GM23338 (cell line): ENCODE measurements around the gene SHISA9. TPM values are rescaled to one million over a fixed set of nuclear protein-coding genes. Genes with fewer than 3 reads are reported as not detected.

Source experiments
- ATAC-seq: fragments of 200-7000 bp; cut with Tn5 transposase; 3 replicates; pipeline ENCODE4 v1.9.1; 2020
- DNase-seq: peaks from one replicate; pipeline ENCODE4 v3.0.0-alpha.2; 2015; ENCODE audit warnings: low spot score
- H2AFZ ChIP-seq: fragments of 200-600 bp; sonication (generic); 2 replicates; pipeline ENCODE4 v1.8.0; 2016; ENCODE audit warnings: antibody characterized with exemption, mild to moderate bottlenecking, moderate library complexity
- H3F3A ChIP-seq: fragments of 200-600 bp; sonication (generic); replicated peaks from 2 replicates; pipeline ENCODE4 v1.8.0; 2017; ENCODE audit warnings: antibody characterized with exemption, mixed run types, low read depth
- H3K27ac ChIP-seq: fragments of 200-600 bp; sonication (generic); 2 replicates; pipeline ENCODE4 v1.6.1; 2016; ENCODE audit warnings: low read depth
- H3K27me3 ChIP-seq: fragments of 200-600 bp; sonication (generic); 2 replicates; pipeline ENCODE4 v1.8.0; 2016; ENCODE audit warnings: mild to moderate bottlenecking, mixed run types, moderate library complexity; ENCODE audit not compliant: insufficient read depth
- H3K36me3 ChIP-seq: fragments of 200-600 bp; sonication (generic); 2 replicates; pipeline ENCODE4 v1.8.0; 2016; ENCODE audit warnings: mild to moderate bottlenecking; ENCODE audit not compliant: insufficient read depth
- H3K4me1 ChIP-seq: fragments of 200-600 bp; sonication (generic); 2 replicates; pipeline ENCODE4 v1.8.0; 2016; ENCODE audit warnings: mild to moderate bottlenecking, moderate library complexity; ENCODE audit not compliant: insufficient read depth
- H3K4me2 ChIP-seq: fragments of 200-600 bp; sonication (generic); 2 replicates; pipeline ENCODE4 v1.7.1; 2017; ENCODE audit warnings: mixed run types
- H3K4me3 ChIP-seq: fragments of 200-600 bp; sonication (generic); 2 replicates; pipeline ENCODE4 v1.6.1; 2016; ENCODE audit warnings: mixed run types
- H3K79me2 ChIP-seq: fragments of 200-600 bp; sonication (generic); replicated peaks from 2 replicates; pipeline ENCODE4 v1.8.0; 2017; ENCODE audit warnings: mild to moderate bottlenecking; ENCODE audit not compliant: insufficient read depth
- H3K9me2 ChIP-seq: fragments of 200-600 bp; sonication (generic); 2 replicates; pipeline ENCODE4 v1.8.0; 2017; ENCODE audit not compliant: insufficient read depth
- H4K20me1 ChIP-seq: fragments of 200-600 bp; sonication (generic); replicated peaks from 2 replicates; pipeline ENCODE4 v1.8.0; 2017; ENCODE audit warnings: mild to moderate bottlenecking; ENCODE audit not compliant: insufficient read depth
- H3K27ac Mint-ChIP-seq: 2 replicates; pipeline ENCODE4 v1.8.0; 2020; ENCODE audit warnings: inconsistent platforms, mild to moderate bottlenecking, moderate library complexity, mixed read lengths
- H3K27me3 Mint-ChIP-seq: 3 replicates; pipeline ENCODE4 v1.8.0; 2022; ENCODE audit warnings: low read depth, mild to moderate bottlenecking, moderate library complexity, mixed read lengths, inconsistent platforms; ENCODE audit not compliant: insufficient read depth, poor library complexity
- H3K36me3 Mint-ChIP-seq: 3 replicates; pipeline ENCODE4 v1.8.0; 2021; ENCODE audit warnings: low read depth, mild to moderate bottlenecking, inconsistent platforms, moderate library complexity, mixed read lengths
- H3K4me1 Mint-ChIP-seq: 3 replicates; pipeline ENCODE4 v1.8.0; 2020; ENCODE audit warnings: mild to moderate bottlenecking, inconsistent platforms, mixed read lengths
- H3K4me3 Mint-ChIP-seq: 3 replicates; pipeline ENCODE4 v1.8.0; 2021; ENCODE audit warnings: moderate library complexity, mild to moderate bottlenecking, inconsistent platforms, mixed read lengths
- H3K9me3 Mint-ChIP-seq: 3 replicates; pipeline ENCODE4 v1.8.0; 2020; ENCODE audit warnings: moderate library complexity, mild to moderate bottlenecking, inconsistent platforms, mixed read lengths
- CREB1 ChIP-seq: fragments of 250-450 bp; sonication (Bioruptor Pico); IDR thresholded peaks from 2 replicates; pipeline ENCODE4 v1.5.0; 2020; ENCODE audit warnings: low read depth, mild to moderate bottlenecking, moderate library complexity
- EZH2phosphoT487 ChIP-seq: fragments of 200-600 bp; sonication (generic); IDR thresholded peaks from one replicate; pipeline ENCODE4 v1.8.1; 2018; ENCODE audit warnings: antibody characterized with exemption; ENCODE audit not compliant: unreplicated experiment
- NANOG ChIP-seq: IDR thresholded peaks from 2 replicates; pipeline ENCODE4 v1.6.1; 2016; ENCODE audit warnings: antibody characterized with exemption, borderline replicate concordance
- POLR2AphosphoS5 ChIP-seq: IDR thresholded peaks from 2 replicates; pipeline ENCODE4 v1.6.1; 2016; ENCODE audit warnings: antibody characterized with exemption, low read depth
- STAT1 ChIP-seq: IDR thresholded peaks from one replicate; pipeline ENCODE4 v1.6.1; 2016; ENCODE audit warnings: antibody characterized with exemption; ENCODE audit not compliant: unreplicated experiment
- ZNF114 ChIP-seq: fragments of 250-450 bp; sonication (Bioruptor Pico); IDR thresholded peaks from 2 replicates; pipeline ENCODE4 v1.5.0; 2020; ENCODE audit warnings: mild to moderate bottlenecking, moderate library complexity
- polyA plus RNA-seq: library from polyadenylated mRNA; unstranded; fragments of >200 nt; fragmentation: Nextera tagmentation; extraction: Ambion mirVana; gene quantifications from 2 replicates; pipeline ENCODE4 v1.2.1, GENCODE V29; 2016
- total RNA-seq: library from RNA; depleted of rRNA; stranded (reverse); fragments of >200 nt; shearing (Covaris generic); gene quantifications from 2 replicates; pipeline ENCODE4 v1.2.3, GENCODE V29; 2014
- TF ChIP-seq, protein P1 (sequence below): fragments of 250-450 bp; sonication (Bioruptor Pico); IDR thresholded peaks from 2 replicates; pipeline ENCODE4 v1.5.0; 2020; ENCODE audit warnings: mild to moderate bottlenecking, moderate library complexity
- TF ChIP-seq, protein P2 (sequence below): IDR thresholded peaks from 2 replicates; pipeline ENCODE4 v1.6.1; 2016; ENCODE audit warnings: antibody characterized with exemption

The SHISA9 gene
- total and polyA plus RNA-seq, 2 experiments from 2014 or later: 10.4 to 45.6 TPM

- TF ChIP-seq, protein P1, sequence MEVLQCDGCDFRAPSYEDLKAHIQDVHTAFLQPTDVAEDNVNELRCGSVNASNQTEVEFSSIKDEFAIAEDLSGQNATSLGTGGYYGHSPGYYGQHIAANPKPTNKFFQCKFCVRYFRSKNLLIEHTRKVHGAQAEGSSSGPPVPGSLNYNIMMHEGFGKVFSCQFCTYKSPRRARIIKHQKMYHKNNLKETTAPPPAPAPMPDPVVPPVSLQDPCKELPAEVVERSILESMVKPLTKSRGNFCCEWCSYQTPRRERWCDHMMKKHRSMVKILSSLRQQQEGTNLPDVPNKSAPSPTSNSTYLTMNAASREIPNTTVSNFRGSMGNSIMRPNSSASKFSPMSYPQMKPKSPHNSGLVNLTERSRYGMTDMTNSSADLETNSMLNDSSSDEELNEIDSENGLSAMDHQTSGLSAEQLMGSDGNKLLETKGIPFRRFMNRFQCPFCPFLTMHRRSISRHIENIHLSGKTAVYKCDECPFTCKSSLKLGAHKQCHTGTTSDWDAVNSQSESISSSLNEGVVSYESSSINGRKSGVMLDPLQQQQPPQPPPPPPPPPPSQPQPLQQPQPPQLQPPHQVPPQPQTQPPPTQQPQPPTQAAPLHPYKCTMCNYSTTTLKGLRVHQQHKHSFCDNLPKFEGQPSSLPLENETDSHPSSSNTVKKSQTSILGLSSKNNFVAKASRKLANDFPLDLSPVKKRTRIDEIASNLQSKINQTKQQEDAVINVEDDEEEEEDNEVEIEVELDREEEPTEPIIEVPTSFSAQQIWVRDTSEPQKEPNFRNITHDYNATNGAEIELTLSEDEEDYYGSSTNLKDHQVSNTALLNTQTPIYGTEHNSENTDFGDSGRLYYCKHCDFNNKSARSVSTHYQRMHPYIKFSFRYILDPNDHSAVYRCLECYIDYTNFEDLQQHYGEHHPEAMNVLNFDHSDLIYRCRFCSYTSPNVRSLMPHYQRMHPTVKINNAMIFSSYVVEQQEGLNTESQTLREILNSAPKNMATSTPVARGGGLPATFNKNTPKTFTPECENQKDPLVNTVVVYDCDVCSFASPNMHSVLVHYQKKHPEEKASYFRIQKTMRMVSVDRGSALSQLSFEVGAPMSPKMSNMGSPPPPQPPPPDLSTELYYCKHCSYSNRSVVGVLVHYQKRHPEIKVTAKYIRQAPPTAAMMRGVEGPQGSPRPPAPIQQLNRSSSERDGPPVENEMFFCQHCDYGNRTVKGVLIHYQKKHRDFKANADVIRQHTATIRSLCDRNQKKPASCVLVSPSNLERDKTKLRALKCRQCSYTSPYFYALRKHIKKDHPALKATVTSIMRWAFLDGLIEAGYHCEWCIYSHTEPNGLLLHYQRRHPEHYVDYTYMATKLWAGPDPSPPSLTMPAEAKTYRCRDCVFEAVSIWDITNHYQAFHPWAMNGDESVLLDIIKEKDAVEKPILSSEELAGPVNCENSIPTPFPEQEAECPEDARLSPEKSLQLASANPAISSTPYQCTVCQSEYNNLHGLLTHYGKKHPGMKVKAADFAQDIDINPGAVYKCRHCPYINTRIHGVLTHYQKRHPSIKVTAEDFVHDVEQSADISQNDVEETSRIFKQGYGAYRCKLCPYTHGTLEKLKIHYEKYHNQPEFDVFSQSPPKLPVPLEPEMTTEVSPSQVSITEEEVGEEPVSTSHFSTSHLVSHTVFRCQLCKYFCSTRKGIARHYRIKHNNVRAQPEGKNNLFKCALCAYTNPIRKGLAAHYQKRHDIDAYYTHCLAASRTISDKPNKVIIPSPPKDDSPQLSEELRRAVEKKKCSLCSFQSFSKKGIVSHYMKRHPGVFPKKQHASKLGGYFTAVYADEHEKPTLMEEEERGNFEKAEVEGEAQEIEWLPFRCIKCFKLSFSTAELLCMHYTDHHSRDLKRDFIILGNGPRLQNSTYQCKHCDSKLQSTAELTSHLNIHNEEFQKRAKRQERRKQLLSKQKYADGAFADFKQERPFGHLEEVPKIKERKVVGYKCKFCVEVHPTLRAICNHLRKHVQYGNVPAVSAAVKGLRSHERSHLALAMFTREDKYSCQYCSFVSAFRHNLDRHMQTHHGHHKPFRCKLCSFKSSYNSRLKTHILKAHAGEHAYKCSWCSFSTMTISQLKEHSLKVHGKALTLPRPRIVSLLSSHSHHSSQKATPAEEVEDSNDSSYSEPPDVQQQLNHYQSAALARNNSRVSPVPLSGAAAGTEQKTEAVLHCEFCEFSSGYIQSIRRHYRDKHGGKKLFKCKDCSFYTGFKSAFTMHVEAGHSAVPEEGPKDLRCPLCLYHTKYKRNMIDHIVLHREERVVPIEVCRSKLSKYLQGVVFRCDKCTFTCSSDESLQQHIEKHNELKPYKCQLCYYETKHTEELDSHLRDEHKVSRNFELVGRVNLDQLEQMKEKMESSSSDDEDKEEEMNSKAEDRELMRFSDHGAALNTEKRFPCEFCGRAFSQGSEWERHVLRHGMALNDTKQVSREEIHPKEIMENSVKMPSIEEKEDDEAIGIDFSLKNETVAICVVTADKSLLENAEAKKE (CRISPR knock-in tag): no peak
- no peak for TF ChIP-seq POLR2AphosphoS5
- TF ChIP-seq STAT1: no peak
- TF ChIP-seq, protein P2, sequence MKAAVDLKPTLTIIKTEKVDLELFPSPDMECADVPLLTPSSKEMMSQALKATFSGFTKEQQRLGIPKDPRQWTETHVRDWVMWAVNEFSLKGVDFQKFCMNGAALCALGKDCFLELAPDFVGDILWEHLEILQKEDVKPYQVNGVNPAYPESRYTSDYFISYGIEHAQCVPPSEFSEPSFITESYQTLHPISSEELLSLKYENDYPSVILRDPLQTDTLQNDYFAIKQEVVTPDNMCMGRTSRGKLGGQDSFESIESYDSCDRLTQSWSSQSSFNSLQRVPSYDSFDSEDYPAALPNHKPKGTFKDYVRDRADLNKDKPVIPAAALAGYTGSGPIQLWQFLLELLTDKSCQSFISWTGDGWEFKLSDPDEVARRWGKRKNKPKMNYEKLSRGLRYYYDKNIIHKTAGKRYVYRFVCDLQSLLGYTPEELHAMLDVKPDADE: no peak
- no peak for TF ChIP-seq NANOG
- no peak for TF ChIP-seq EZH2phosphoT487
Measured at GRCh38 chr16:12917653-12918052, 16.3 kb downstream of the SHISA9 start (continued).

GRCh38 chr16:12920739-12921138 lies 19.3 kb downstream of the SHISA9 start:
- Mint-ChIP-seq H3K4me3 (no peak overlapping the region), H3K4me1 (peaks cover 19% of the 10 kb centered on the region; the same call in 2 of the 3 replicates), H3K36me3 (peaks cover 27% of the 10 kb centered on the region), H3K27me3 (peaks cover 2% of the 10 kb centered on the region), H3K9me3 (no peaks in the 10 kb centered on the region), H3K27ac (no peak overlapping the region)
- Histone ChIP-seq H3K36me3 (no peaks in the 10 kb centered on the region; the same call in 1 of the 2 replicates), H3K79me2 (peaks cover 87% of the 10 kb centered on the region), H4K20me1 (peaks cover 3% of the 10 kb centered on the region; the same call in 1 of the 2 replicates), H3K4me3 (no peak overlapping the region), H2AFZ (no peak overlapping the region), H3K4me2 (no peak overlapping the region), H3K27ac (no peak overlapping the region), H3K4me1 (peaks cover 30% of the 10 kb centered on the region), H3K9me2 (no peaks in the 10 kb centered on the region), H3K27me3 (no peaks in the 10 kb centered on the region), H3F3A (no peaks in the 10 kb centered on the region)
- ATAC-seq (no peak), DNase-seq (no peak)
- no peak for TF ChIP-seq ZNF114 (CRISPR knock-in tag)
- TF ChIP-seq, protein P1 (CRISPR knock-in tag): no peak
- TF ChIP-seq CREB1: no peak
